Cardiac septum (tissue), 1 donor: ENCODE data around the gene FKBP6. TPM values are rescaled to one million over a fixed set of nuclear protein-coding genes. Genes with fewer than 3 reads are reported as not detected.
"Not testable (repeated sequence)": the region's sequence is repeated elsewhere in the genome, so short reads cannot be mapped to it uniquely, and the experiment has no call there.

ENCODE experiments used
- DNase-seq: peaks from one replicate; pipeline ENCODE4 v3.0.0-alpha.2; 2020; ENCODE audit warnings: low spot score
- intact Hi-C: fragments of 100-400 bp; cut with DNase I; formaldehyde crosslinking; loops from one replicate; pipeline ENCODE4 v1.14.0; 2022
- total RNA-seq: library from RNA; stranded (reverse); fragmentation: NEBNext Ultra II Directional; extraction: Animal tissue kit (Norgen Biotek cat#: 25700); gene quantifications from one replicate; pipeline ENCODE4 v1.2.1, GENCODE V29; 2021
- donor health status: DM: no; HTN: no; CAD: no.

FKBP6 gene
- total RNA-seq, 1 donor from 2014 or later, result not detected

DNA sequence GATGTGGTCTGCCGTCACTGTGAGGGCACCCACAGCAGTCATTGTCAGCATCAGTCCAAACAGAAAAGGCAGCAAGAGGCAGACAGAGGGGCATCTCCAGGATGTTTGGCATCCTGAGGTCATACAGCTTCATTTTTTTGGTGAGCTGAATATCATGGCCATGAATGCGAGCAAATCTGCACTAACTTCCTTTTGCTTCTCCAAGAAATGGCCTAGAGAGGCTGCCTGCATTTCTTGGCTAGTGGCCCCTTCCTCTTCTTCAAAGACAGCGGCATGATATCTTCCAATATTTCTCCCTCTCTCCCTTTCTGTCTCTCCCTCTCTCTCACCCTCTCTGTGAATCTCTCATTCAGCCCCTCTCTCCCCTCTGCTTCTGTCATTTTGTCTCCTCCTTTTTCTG lies 24.8 kb downstream of the FKBP6 start:
- intact Hi-C loops, result no loop called here
- DNase-seq, result no peak

GRCh38 chr7:73353243-73353642 lies 25.3 kb downstream of the FKBP6 start:
- intact Hi-C loops, result no loop called here

GRCh38 chr7:73354196-73354595 lies 26.2 kb downstream of the FKBP6 start:
- intact Hi-C loops, result no loop called here
- no peak for DNase-seq

More at GRCh38 chr7:73353243-73353642, 25.3 kb downstream of the FKBP6 start:
- no peak for DNase-seq

DNA sequence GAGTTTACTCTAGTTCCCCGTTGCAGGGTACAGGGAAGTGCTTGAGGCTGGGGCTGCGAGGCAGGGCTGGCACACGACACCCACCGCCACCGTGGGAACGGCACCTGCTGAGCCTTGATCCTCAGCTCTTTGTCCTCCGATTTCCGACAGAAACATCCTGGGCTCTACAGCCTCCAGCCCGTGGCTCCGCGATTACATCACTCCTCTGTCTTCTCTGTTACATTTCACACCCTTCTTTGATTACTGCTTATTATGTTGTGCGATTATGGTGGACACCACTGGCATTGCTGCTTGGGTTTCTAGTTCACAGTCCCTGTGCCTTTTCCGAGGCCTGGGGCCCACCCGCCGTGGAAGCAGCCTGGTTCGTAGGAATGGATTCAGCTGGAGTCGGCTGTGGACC lies 26.9 kb downstream of the FKBP6 start:
- intact Hi-C loops, result no loop called here
- no peak for DNase-seq

- intact Hi-C loops, result no loop called here
Measured at GRCh38 chr7:73356159-73356558, 28.2 kb downstream of the FKBP6 start.

GRCh38 chr7:73358590-73359275 lies 30.8 kb downstream of the FKBP6 start:
- intact Hi-C loops, result no loop called here
- DNase-seq, result no peak

More at GRCh38 chr7:73356159-73356558, 28.2 kb downstream of the FKBP6 start:
- DNase-seq, result no peak

- intact Hi-C loops, result no loop called here
- DNase-seq, result no peak
Measured at GRCh38 chr7:73359306-73359705, 31.3 kb downstream of the FKBP6 start.

- no peak for DNase-seq
- intact Hi-C loops, result no loop called here
Measured at GRCh38 chr7:73359746-73360375, 31.9 kb downstream of the FKBP6 start.

DNA sequence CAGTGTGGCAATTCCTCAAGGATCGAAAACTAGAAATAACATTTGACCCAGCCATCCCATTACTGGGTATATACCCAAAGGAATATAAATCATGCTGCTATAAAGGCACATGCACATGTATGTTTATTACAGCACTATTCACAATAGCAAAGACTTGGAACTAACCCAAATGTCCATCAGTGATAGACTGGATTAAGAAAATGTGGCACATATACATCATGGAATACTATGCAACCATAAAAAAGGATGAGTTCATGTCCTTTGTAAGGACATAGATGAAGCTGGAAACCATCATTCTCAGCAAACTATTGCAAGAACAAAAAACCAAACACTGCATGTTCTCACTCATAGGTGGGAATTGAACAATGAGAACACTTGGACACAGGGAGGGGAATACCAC lies 32.6 kb downstream of the FKBP6 start:
- intact Hi-C loops, DNase-seq: not testable (repeated sequence)

DNA sequence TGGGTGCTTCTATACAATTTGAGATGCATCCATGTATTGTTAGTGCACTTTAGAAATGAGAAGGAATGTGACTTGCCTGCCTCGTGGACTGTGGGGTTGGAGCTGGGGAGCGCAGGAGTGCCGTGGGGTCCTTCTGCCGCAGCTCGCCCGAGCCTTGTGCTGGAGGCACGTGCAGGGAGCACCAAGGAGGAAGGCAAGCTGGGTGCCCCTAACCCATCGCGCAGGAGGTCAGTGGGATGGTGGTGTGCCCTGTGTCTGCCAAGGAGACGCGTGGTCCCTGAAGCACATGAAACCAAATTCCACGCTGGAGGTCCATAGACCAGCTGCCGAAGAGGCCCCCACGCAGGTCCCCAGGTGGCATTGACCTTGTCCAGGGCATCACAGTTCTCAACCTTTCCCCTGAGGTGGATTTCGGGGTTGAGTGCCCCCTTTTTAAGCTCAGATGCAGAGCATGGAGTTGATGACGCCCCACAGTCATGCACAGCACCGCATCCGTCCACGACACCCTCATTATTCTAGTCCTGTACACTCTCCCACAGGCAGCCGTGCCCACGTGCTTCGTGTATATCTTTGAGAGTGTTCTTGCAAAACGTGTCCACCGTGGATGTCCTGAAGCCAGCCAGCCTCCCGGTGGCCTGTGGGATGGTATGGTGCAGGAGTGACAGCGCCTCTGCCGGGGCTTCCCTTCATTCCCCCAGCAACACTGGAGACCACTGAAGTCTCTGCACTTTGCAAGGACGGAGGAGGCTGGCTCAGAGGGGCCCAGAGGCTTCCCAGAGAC lies 35.5 kb downstream of the FKBP6 start:
- no peak for DNase-seq
- intact Hi-C loops, result no loop called here

- DNase-seq, result no peak
- intact Hi-C loops, result no loop called here
Measured at GRCh38 chr7:73364006-73364728, 36.2 kb downstream of the FKBP6 start.

DNA sequence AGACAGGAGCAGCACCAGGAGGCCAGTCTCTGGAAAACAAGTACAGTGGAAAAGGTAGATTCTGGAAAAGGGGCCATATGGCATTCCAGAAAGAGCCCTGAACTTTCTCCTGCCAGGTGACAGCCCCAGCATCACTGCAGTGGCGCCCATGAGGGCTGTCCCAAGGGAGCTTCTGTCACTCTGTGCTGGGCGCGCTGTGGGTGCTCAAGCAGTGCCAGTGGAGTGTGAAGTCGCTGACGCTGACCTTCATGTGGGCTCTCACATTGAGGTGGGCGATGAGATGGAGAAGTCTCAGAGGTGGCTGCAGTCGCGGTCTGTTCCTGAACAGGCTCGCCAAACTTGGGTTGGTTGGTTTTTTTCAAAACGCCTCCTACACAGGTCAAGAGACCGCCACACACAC lies 38.2 kb downstream of the FKBP6 start:
- intact Hi-C loops, result no loop called here

DNA sequence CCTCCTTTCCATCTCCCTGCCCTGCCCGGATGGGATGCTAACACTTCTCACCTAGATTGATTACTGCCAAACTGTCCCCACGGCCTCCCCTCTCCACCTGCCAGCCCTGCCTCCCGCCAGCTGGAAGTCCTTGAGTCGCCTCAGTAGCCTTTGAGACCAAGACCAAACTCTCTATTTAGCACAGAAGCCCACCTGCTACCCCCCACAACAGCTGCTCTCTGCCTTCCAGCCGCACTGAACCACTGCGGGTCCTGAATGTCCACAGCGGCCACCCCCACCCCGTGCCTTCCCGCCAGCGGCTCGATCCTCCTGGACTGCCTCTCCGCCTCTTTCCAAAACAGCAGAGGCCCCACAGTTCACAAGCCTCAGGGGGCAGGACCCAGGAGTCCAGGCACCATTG lies 39.0 kb downstream of the FKBP6 start:
- intact Hi-C loops, result no loop called here

More for the DNA sequence above, 38.2 kb downstream of the FKBP6 start:
- DNase-seq, result no peak

GRCh38 chr7:73369009-73369408 lies 41.0 kb downstream of the FKBP6 start:
- no peak for DNase-seq
- intact Hi-C loops, result no loop called here

More for the DNA sequence above, 39.0 kb downstream of the FKBP6 start:
- no peak for DNase-seq

GRCh38 chr7:73369622-73370021 lies 41.7 kb downstream of the FKBP6 start:
- DNase-seq, result no peak
- intact Hi-C loops, result no loop called here

DNA sequence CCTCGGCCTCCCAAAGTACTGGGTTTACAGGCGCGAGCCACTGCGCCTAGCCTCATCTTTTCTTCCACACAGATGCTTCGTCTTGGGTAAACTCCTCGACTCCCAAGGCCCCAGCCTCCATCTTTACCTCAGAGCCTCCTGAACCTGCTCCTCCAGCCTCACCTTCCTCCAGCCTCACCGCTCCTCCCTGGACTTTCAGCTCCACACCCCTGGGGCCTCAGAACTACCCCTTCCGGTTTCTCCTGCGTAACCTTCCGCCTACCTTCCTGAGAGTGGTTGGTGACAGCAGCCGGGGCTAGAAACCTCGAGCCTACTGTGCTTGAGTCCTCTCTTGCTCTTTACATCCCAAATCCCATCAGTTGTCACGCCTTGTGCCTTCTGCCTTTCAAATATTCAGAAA lies 45.8 kb downstream of the FKBP6 start:
- DNase-seq, result no peak
- intact Hi-C loops, result no loop called here

GRCh38 chr7:73376262-73376661 lies 48.3 kb downstream of the FKBP6 start:
- DNase-seq, intact Hi-C loops: not testable (repeated sequence)

GRCh38 chr7:73376671-73377412 lies 48.9 kb downstream of the FKBP6 start:
- intact Hi-C loops, result no loop called here

More at GRCh38 chr7:73376671-73377412, 48.9 kb downstream of the FKBP6 start:
- no peak for DNase-seq
